ENCODE results near the gene CALD1.

CALD1 gene

GRCh38 chr7:134788191-134788590 is 8.8 kb downstream of the CALD1 start:
- TF ChIP-seq SPI1 (IDR thresholded peaks at IDR 0.05; ENCODE audit: borderline replicate concordance, low read depth) (no peak), GABPA (IDR thresholded peaks at IDR 0.05; ENCODE audit: low read depth) (no peak), REST (IDR thresholded peaks at IDR 0.05; ENCODE audit: insufficient replicate concordance, low read depth) (no peak), CTCF (IDR thresholded peaks at IDR 0.05; ENCODE audit: insufficient read depth, low read length) (no peak), POLR2AphosphoS5 (IDR thresholded peaks at IDR 0.05; ENCODE audit: low read depth) (no peak)
- no peaks in the 10 kb centered on the region for H3K27me3 ChIP-seq (ENCODE audit: insufficient read depth, poor library complexity, severe bottlenecking)
- H3K27ac ChIP-seq (replicated peaks): no peak overlapping the region
- DNase-seq (ENCODE audit: low read depth in 1 of 2, low spot score in 1 of 2): no peak
- no peak overlapping the region for H3K4me3 ChIP-seq (replicated peaks; ENCODE audit: insufficient read depth, low read length)

GRCh38 chr7:134789967-134790685 is 10.7 kb downstream of the CALD1 start:
- no peak for DNase-seq (ENCODE audit: low read depth in 1 of 2, low spot score in 1 of 2)
- Histone ChIP-seq H3K4me3 (replicated peaks; ENCODE audit: insufficient read depth, low read length) (no peak overlapping the region), H3K27ac (replicated peaks) (no peak overlapping the region), H3K27me3 (ENCODE audit: insufficient read depth, poor library complexity, severe bottlenecking) (no peaks in the 10 kb centered on the region)
- no peak for TF ChIP-seq REST (IDR thresholded peaks at IDR 0.05; ENCODE audit: insufficient replicate concordance, low read depth)
- TF ChIP-seq CTCF (IDR thresholded peaks at IDR 0.05; ENCODE audit: insufficient read depth, low read length): no peak
- TF ChIP-seq SPI1 (IDR thresholded peaks at IDR 0.05; ENCODE audit: borderline replicate concordance, low read depth): no peak
- TF ChIP-seq POLR2AphosphoS5 (IDR thresholded peaks at IDR 0.05; ENCODE audit: low read depth): no peak
- TF ChIP-seq GABPA (IDR thresholded peaks at IDR 0.05; ENCODE audit: low read depth): no peak

- TF ChIP-seq POLR2AphosphoS5 (IDR thresholded peaks at IDR 0.05; ENCODE audit: low read depth): no peak
- DNase-seq (ENCODE audit: low read depth in 1 of 2, low spot score in 1 of 2): no peak
- Histone ChIP-seq H3K27ac (replicated peaks) (no peak overlapping the region), H3K4me3 (replicated peaks; ENCODE audit: insufficient read depth, low read length) (no peak overlapping the region), H3K27me3 (ENCODE audit: insufficient read depth, poor library complexity, severe bottlenecking) (no peaks in the 10 kb centered on the region)
Measured at GRCh38 chr7:134792968-134793367, 13.5 kb downstream of the CALD1 start.

GRCh38 chr7:134795231-134795630 is 15.8 kb downstream of the CALD1 start:
- Histone ChIP-seq H3K27ac (replicated peaks) (no peak overlapping the region), H3K27me3 (ENCODE audit: insufficient read depth, poor library complexity, severe bottlenecking) (peaks cover 3% of the 10 kb centered on the region), H3K4me3 (replicated peaks; ENCODE audit: insufficient read depth, low read length) (no peak overlapping the region)
- TF ChIP-seq POLR2AphosphoS5 (IDR thresholded peaks at IDR 0.05; ENCODE audit: low read depth): no peak
- DNase-seq (ENCODE audit: low read depth in 1 of 2, low spot score in 1 of 2): no peak

- no peak for TF ChIP-seq REST (IDR thresholded peaks at IDR 0.05; ENCODE audit: insufficient replicate concordance, low read depth)
- TF ChIP-seq GABPA (IDR thresholded peaks at IDR 0.05; ENCODE audit: low read depth): no peak
- TF ChIP-seq POLR2AphosphoS5 (IDR thresholded peaks at IDR 0.05; ENCODE audit: low read depth): no peak
- no peak for TF ChIP-seq CTCF (IDR thresholded peaks at IDR 0.05; ENCODE audit: insufficient read depth, low read length)
- TF ChIP-seq SPI1 (IDR thresholded peaks at IDR 0.05; ENCODE audit: borderline replicate concordance, low read depth): no peak
- H3K4me3 ChIP-seq (replicated peaks; ENCODE audit: insufficient read depth, low read length): no peak overlapping the region
- H3K27me3 ChIP-seq (ENCODE audit: insufficient read depth, poor library complexity, severe bottlenecking): peaks cover 3% of the 10 kb centered on the region
- no peak for DNase-seq (ENCODE audit: low read depth in 1 of 2, low spot score in 1 of 2)
- no peak overlapping the region for H3K27ac ChIP-seq (replicated peaks)
Measured at GRCh38 chr7:134798155-134798554, 18.7 kb downstream of the CALD1 start.

All from HL-60 (cell line).